GM21367 (cell line): Measurements from ENCODE around the gene CACNA2D1.

ENCODE experiments used
- ATAC-seq: cut with Tn5 transposase; IDR thresholded peaks from one replicate; pipeline ENCODE4 v1.9.1; 2021; ENCODE audit not compliant: unreplicated experiment

Gene CACNA2D1

GRCh38 chr7:82289152-82289535, 154.4 kb downstream of the CACNA2D1 start:
- ATAC-seq, result no peak

- no peak for ATAC-seq
Measured at GRCh38 chr7:82286798-82287140, 156.8 kb downstream of the CACNA2D1 start.

GRCh38 chr7:82286096-82286797, 157.3 kb downstream of the CACNA2D1 start:
- ATAC-seq, result no peak

- no peak for ATAC-seq
Measured at GRCh38 chr7:82284936-82285519, 158.5 kb downstream of the CACNA2D1 start.

GRCh38 chr7:82275342-82275741, 168.2 kb downstream of the CACNA2D1 start:
- ATAC-seq, result no peak

GRCh38 chr7:82274681-82275080, 168.9 kb downstream of the CACNA2D1 start:
- no peak for ATAC-seq

- ATAC-seq, result no peak
Measured at GRCh38 chr7:82273886-82274285, 169.7 kb downstream of the CACNA2D1 start.

GRCh38 chr7:82270870-82271269, 172.7 kb downstream of the CACNA2D1 start:
- no peak for ATAC-seq

- ATAC-seq, result no peak
Measured at GRCh38 chr7:82268632-82269031, 174.9 kb downstream of the CACNA2D1 start.

- ATAC-seq, result no peak
Measured at GRCh38 chr7:82266081-82266480, 177.5 kb downstream of the CACNA2D1 start.

- ATAC-seq, result no peak
Measured at GRCh38 chr7:82264783-82265305, 178.7 kb downstream of the CACNA2D1 start.

GRCh38 chr7:82263920-82264782, 179.4 kb downstream of the CACNA2D1 start:
- no peak for ATAC-seq

GRCh38 chr7:82258181-82258580, 185.4 kb downstream of the CACNA2D1 start:
- ATAC-seq, result no peak

GRCh38 chr7:82257118-82257695, 186.4 kb downstream of the CACNA2D1 start:
- no peak for ATAC-seq

- ATAC-seq, result no peak
Measured at GRCh38 chr7:82255706-82256105, 187.9 kb downstream of the CACNA2D1 start.

- ATAC-seq, result no peak
Measured at GRCh38 chr7:82250598-82250997, 193.0 kb downstream of the CACNA2D1 start.

GRCh38 chr7:82249979-82250378, 193.6 kb downstream of the CACNA2D1 start:
- no peak for ATAC-seq

- no peak for ATAC-seq
Measured at GRCh38 chr7:82247814-82248433, 195.7 kb downstream of the CACNA2D1 start.

- ATAC-seq, result no peak
Measured at GRCh38 chr7:82244947-82245517, 198.5 kb downstream of the CACNA2D1 start.

- ATAC-seq, result no peak
Measured at GRCh38 chr7:82241356-82241755, 202.2 kb downstream of the CACNA2D1 start.

- no peak for ATAC-seq
Measured at GRCh38 chr7:82235713-82236112, 207.9 kb downstream of the CACNA2D1 start.
